ENCODE data around the gene COL20A1. TPM values are rescaled to one million over a fixed set of nuclear protein-coding genes. Genes with fewer than 3 reads are reported as not detected.

Gene COL20A1
- total RNA-seq, 1 donor from 2014 or later: not detected

- no peak for TF ChIP-seq CTCF (IDR thresholded peaks at IDR 0.05; ENCODE audit: unreplicated experiment)
- H3K9me3 Mint-ChIP-seq (ENCODE audit: unreplicated experiment): no peaks in the 10 kb centered on the region
- H3K4me1 Mint-ChIP-seq (ENCODE audit: unreplicated experiment): peaks cover 9% of the 10 kb centered on the region
- H3K4me3 Mint-ChIP-seq (ENCODE audit: unreplicated experiment): peak overlapping the region; percentile 67
- peaks cover 13% of the 10 kb centered on the region for H3K36me3 Mint-ChIP-seq (ENCODE audit: low read depth, unreplicated experiment)
- peaks cover 1% of the 10 kb centered on the region for H3K27me3 Mint-ChIP-seq (ENCODE audit: unreplicated experiment)
- H3K27ac Mint-ChIP-seq (ENCODE audit: unreplicated experiment): peak overlapping the region; percentile 18
- DNase-seq (ENCODE audit: low spot score): no peak
These were observed 29.9 kb downstream of the COL20A1 start for GRCh38 chr20:63322933-63323273.

GRCh38 chr20:63323357-63323981 lies 30.5 kb downstream of the COL20A1 start:
- peak overlapping the region; percentile 67 for H3K4me3 Mint-ChIP-seq (ENCODE audit: unreplicated experiment)
- no peak for DNase-seq (ENCODE audit: low spot score)

GRCh38 chr20:63325021-63325471 lies 32.1 kb downstream of the COL20A1 start:
- peaks cover 1% of the 10 kb centered on the region for H3K27me3 Mint-ChIP-seq (ENCODE audit: unreplicated experiment)
- H3K9me3 Mint-ChIP-seq (ENCODE audit: unreplicated experiment): no peaks in the 10 kb centered on the region
- H3K36me3 Mint-ChIP-seq (ENCODE audit: low read depth, unreplicated experiment): peaks cover 13% of the 10 kb centered on the region
- H3K4me1 Mint-ChIP-seq (ENCODE audit: unreplicated experiment): peaks cover 9% of the 10 kb centered on the region
- no peak for DNase-seq (ENCODE audit: low spot score)
- no peak overlapping the region for H3K27ac Mint-ChIP-seq (ENCODE audit: unreplicated experiment)
- no peak overlapping the region for H3K4me3 Mint-ChIP-seq (ENCODE audit: unreplicated experiment)
- no peak for TF ChIP-seq CTCF (IDR thresholded peaks at IDR 0.05; ENCODE audit: unreplicated experiment)

More at GRCh38 chr20:63323357-63323981, 30.5 kb downstream of the COL20A1 start:
- TF ChIP-seq CTCF (IDR thresholded peaks at IDR 0.05; ENCODE audit: unreplicated experiment): no peak
- Mint-ChIP-seq H3K4me1 (ENCODE audit: unreplicated experiment) (peaks cover 9% of the 10 kb centered on the region), H3K36me3 (ENCODE audit: low read depth, unreplicated experiment) (peaks cover 13% of the 10 kb centered on the region), H3K27ac (ENCODE audit: unreplicated experiment) (peak overlapping the region; percentile 18), H3K9me3 (ENCODE audit: unreplicated experiment) (no peaks in the 10 kb centered on the region), H3K27me3 (ENCODE audit: unreplicated experiment) (peaks cover 1% of the 10 kb centered on the region)

- Mint-ChIP-seq H3K27ac (ENCODE audit: unreplicated experiment) (no peak overlapping the region), H3K36me3 (ENCODE audit: low read depth, unreplicated experiment) (peaks cover 13% of the 10 kb centered on the region), H3K4me1 (ENCODE audit: unreplicated experiment) (peaks cover 9% of the 10 kb centered on the region), H3K4me3 (ENCODE audit: unreplicated experiment) (no peak overlapping the region), H3K27me3 (ENCODE audit: unreplicated experiment) (peaks cover 1% of the 10 kb centered on the region), H3K9me3 (ENCODE audit: unreplicated experiment) (no peaks in the 10 kb centered on the region)
- TF ChIP-seq CTCF (IDR thresholded peaks at IDR 0.05; ENCODE audit: unreplicated experiment): no peak
- DNase-seq (ENCODE audit: low spot score): no peak
These were observed 32.7 kb downstream of the COL20A1 start for GRCh38 chr20:63325554-63326313.
